NCI-H510A (cell line): ENCODE data around the gene USP12.
"Not testable (repeated sequence)": the region's sequence is repeated elsewhere in the genome, so short reads cannot be mapped to it uniquely, and the experiment has no call there.

Experiments
- DNase-seq: peaks from one replicate; lab custom pipeline; 2025; lab: John Stamatoyannopoulos, UW

USP12 gene

DNA sequence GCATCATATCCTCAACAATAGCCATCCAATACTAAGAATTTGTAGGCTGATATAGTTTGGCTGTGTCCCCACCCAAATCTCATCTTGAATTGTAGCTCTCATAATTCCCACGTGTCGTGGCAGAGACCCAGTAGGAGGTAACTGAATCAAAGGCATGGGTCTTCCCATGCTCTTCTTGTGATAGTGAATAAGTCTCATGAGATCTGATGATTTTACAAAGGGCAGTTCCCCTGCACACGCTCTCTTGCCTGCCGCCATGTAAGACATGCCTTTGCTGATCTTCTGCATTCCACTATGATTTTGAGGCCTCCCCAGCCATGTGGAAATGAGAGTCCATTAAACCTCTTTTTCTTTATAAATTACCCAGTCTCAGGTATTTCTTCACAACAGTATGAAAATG lies 48.2 kb downstream of the USP12 start:
- not testable (repeated sequence) for DNase-seq

DNA sequence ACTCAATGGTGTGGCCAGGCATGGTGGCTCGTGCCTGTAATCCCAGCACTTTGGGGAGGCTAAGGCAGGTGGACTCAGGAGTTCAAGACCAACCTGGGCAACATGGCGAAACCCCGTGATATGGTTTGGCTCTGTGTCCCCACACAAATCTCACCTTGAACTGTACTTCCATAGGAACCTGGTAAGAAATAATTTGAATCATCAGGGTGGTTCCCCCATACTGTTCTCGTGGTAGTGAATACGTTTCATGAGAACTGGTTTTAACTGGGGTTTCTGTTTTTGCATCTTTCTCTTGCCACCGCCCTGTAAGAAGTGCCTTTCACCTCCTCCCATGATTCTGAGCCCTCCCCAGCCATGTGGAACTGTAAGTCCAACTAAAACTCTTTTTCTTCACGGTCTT lies 49.6 kb downstream of the USP12 start:
- DNase-seq, result no peak

DNA sequence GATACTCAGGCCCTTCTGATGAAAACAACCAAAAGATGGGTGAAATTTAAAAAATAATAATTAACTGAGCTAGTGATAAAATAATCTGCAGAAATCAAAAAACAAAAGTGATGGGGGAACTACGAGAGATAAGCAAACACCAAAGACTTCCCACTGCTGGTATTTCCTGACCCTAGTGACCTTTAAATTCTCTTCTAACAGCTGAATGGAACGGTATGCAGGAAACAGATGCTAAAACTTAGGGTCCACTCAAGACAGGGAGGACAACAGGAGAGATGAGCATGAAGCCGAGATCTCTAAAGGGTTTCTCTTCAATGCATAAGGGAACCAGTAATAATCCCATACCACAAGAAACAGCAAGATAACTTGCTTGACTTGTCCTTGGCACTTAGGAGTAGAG lies 50.8 kb downstream of the USP12 start:
- no peak for DNase-seq

DNA sequence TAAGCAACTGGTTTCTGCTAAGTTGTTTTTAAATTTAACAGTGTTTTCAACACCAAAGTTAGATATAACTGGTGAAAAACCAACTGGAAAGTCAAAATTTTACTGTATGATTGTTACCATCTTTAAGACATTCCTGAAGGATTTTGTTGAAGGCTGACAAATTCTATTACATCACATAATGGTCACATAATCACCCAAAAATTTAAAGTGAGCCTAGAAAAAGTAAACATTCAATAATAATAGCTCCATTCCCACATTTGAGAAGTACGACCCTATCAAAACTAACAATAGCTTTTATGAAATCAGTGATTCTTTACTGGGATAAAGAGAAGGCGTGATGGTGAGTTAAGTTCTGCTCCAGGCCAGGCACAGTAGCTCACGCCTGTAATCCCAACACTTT lies 51.6 kb downstream of the USP12 start:
- no peak for DNase-seq

DNA sequence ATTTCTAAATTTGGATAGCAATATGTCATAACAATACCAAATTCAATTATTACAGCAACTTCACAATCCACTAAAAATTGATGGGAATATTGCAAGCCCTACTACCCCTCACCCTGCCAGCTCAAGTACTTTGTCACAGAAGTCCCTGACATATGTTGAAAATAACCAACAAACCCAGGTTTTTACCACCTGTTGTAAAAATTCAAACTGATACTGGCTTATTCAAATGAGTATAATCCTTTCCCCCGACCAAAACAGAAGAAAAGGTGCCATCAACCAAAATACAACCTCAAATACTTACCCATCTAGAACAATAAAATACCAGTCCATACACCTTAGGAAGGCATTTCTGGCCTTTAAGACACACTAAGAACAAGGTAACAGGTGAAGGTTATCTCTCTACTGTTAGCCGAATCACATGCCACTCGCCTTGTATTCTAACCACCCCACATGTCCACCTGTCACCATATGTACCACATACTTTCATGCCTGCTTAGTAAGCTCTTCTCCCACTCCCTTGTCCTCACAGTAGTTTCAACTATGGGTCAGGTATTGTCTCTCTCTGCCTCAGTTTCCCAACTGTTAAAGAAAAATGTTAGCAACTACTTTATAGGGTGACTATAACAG lies 53.1 kb downstream of the USP12 start:
- DNase-seq, result no peak

DNA sequence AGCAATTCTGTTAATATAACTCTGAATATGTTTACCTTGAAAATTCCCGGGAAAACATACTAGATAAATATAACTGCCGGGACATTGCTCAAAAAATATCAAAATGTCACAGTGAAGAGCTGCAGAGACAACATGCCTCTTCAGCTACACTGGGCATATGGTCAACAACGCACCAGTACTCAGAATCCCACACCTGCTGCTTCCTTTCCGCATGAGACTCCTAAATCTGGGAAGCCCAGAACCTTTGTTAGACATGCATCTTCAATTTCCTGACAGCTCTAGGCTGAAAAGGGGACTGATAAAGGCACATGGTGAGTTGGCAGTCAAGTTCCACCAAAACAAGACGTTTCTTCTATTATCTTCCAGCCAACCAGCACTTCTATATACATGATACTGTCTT lies 53.7 kb downstream of the USP12 start:
- DNase-seq, result no peak

DNA sequence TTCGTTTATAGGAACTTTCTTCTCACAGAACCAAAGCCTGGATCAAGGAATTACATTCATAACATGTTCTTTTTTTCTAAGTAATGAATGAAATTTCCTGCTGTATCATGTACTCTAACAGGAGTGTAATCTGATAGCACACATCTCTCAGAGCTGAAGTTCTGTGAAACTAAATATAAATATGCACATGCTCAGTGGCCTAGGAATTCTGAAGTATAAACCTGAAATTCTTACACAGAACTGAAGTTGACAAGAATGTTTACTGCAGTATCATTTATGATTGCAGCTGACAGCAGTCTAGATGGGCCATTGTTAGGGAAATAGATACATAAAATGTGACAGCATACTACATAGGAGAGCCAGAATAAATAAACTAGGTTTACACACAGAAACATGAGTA lies 54.5 kb downstream of the USP12 start:
- no peak for DNase-seq

DNA sequence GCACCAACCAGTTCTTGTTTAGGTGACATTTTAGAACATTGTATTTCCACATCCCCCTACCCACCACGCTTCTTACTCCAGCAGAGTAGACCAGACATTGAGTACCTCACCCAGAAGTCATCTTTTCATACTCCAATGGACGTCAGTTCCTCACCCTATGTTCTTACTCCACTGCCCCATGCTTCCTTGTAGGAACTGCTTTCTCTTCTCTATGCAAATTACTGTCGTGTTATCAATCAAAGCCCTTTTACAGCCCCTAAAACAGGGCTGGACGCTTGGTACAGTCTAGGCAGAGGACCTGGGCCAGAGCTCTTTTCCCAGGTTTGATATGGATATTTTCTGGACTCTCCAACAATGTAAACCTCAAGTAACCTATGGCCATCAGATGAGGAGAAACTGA lies 58.2 kb downstream of the USP12 start:
- no peak for DNase-seq

DNA sequence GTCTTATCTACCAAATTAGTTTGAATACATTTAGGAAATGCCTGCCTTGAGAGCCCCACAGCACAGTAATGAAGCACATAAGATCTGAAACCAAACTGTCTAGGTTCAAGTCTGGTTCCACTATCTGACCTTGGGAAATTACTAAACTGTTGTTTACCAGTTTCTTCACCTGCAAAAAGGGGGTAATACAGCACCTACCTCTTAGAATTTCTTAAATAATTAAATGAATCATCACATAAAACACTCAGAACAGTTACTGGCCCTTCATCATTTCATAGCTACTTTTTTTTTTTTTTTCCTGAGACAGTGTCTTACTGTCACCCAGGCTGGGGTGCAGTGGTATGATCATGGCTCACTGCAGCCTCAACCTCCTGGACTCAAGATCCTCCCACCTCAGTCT lies 59.6 kb downstream of the USP12 start:
- no peak for DNase-seq

DNA sequence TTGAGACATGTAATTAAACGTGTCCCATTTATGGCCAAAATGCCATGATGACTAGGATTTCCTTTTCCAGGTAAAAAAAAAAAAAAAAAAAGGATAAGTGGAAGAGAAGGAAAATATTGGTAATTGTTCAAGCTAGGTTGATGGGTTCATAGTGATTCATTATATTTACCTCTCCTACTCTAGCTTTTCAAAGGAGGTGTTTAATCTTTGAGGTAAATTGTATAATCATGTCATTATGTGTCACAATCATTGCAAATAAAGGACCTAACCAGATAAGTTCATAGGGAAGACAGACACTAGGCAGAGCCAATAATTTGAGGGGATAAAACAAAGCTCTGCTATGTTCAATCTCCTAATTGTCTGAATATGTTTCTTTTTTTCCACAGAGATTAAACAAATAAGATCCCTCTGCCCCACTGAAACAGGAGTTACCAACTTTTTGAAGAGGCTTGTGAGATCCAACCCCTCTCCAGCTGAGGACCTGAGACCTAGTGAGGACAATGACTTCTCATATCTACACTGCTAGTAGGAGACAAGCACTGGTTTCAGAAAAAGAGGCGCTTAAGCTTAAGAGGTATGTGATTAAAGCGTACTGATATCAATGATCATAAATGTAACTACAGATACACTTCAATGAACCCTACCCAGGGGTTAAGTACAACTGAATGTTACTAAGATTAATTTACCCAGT lies 61.4 kb downstream of the USP12 start:
- no peak for DNase-seq

DNA sequence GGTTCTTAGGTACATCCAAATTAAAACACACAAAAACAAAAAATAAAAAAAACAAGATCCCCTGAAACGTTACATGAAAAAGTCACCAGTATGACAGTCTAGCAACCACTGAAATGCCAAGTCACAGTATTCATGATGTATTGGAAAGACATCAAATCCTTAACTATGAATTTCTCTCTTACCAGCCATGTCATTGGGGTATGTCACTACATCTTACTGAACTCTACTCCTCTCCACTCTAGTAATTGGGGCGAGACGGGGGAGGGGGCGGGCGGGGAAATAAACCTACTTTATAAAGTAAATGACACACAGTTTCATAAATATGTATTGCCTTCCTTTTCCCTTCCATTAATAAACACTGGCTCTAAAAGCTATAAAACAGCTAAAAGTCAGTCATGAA lies 65.5 kb downstream of the USP12 start:
- no peak for DNase-seq

DNA sequence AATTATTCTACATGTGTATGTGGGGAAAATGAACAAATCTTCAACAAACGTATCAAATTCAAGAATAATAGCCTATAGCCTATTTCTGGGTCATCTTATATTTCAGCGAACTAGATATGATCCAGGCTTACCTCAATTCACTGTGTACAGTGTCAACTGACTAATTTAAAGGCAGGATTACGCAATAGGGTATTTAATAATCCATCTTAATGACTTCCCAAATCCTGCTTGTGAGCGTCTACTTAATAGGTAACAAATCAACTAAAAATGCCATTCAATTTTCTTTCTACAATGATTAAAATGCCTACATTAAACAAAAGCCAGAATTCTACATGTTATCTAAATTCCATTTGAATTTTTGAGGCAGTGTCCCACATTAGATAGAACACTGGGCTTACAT lies 67.0 kb downstream of the USP12 start:
- no peak for DNase-seq

DNA sequence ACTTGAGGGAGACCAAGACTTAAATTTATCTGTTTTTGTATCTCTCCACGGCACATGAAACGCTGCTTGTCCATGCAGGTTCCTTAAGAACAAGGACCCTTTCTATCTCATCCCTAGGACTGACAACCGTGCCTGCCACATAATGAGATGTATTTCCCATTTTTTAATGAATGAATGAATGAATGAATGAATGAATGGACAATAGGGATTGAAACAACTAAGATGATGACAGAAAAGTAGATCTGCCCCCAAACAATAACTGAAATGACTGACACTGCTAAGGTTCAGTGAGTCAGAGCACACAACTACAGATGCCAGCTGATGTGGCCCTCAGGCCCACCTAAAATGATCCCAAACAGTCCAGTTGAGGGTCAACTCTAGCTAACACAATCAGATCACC lies 69.8 kb downstream of the USP12 start:
- DNase-seq, result no peak

DNA sequence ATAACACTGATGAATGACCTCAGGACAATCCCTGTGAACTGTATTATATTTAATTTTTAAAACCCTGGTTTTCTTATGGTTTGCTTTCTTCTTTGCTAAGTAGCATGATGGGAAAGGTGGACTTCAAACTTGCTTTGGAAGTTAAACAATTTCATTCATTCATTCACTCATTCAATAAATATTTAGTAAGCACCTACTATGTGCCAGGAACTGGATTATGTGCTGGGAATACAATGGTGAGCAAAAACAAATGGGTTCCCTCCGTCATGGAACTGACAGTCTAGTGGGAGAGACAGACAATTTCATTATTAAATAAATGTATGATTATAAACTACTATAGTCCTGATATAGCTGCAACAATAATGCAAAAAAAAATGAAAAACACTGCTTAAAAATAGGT lies 70.3 kb downstream of the USP12 start:
- no peak for DNase-seq

DNA sequence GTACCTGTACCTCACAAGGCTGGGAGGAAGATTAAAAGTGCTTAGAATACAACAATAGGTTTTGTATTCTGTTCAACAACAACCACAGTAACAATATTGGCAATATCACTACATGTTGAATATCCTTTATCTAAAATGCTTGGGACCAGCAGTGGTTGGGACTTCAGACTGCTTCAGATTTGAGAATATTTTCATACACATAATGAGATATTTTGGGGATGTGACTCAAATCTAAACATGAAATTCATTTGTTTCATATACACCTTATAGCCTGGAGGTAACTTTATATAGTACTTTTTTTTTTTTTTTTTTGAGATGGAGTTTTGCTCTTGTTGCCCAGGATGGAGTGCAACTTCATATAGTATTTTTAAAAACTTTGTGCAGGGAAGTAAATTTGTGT lies 73.9 kb downstream of the USP12 start:
- no peak for DNase-seq

DNA sequence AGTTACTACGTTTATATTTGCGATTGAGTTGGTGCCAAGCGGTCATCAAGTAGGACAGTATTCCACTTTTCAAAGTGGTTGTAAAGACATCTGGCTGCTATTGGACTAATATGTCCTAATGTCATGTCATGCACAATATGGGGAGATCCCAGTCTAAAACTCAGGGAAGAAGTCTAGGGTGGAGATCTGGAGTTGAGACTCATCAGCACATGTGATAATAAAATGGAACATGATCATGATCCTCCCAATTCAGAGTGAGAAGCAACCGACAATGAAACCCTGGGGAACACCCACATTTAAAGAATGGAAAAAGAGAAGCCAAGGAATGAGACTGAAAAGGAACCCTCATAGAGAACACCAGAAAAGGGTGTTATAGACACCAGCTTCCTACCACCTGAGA lies 80.2 kb downstream of the USP12 start:
- no peak for DNase-seq

DNA sequence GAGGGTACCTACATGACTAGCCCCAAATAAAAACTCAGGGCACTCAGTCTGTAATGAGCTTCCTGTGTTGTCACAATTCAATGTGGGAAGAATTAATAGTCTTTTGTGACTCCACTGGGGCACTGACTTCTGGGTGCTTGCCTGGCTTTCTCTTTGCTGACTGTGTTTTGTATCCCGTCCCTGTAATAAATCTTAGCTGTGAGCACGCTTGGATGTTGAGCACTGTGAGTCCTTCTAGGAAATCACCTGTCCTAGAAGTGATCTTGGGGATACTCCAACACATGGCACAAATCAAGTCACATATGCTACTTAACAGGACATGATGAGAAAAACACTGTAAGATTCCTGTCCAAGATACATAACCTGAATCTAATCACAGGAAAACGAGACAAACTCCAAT lies 83.0 kb downstream of the USP12 start:
- no peak for DNase-seq

DNA sequence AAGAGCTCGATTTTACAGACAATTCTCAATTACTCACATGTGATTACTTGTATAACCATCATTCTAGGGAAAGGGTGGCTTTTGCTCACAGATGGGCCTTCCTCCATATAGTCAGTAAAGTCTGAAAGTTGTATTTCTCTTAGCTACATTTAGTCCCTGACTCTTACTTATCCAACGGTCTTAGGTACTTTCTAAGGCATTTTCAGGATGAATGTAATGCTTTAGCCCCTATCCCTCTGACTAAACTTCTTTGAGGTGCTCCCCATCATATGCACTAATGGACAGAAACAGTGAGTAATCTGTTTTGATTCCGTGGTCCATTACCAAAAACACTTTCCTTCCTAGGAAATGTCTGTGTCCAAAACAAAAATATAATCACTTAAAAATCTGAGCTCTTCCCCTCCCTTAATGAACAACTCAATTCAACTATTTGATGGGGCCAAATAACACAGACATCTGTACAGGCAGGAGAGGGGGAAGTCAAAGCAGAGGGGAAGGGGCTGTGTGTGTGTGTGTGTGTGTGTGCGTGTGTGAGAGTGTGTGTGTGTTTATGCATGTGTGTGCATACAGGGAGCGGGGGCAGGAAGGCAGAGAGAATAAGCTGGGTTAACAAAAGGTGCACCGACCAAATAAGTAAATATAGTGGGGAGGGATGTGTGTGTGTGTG lies 84.9 kb downstream of the USP12 start:
- no peak for DNase-seq

DNA sequence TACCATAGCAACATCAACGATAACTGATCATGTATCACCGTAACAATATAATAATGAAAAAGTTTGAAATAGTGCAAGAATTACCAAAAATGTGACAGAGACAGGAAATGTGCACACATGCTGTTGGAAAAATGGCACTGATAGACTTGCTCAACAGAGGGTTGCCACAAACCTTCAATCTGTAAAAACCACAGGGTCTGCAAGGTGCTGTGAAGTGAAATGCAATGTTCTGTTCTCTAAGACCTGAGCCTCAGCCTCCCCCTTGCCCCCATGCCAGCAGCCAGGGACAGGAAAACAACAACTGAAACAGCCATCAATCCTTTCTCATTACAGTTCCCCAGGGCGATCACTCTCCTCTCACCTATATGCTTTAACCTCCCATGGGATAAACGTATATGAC lies 88.4 kb downstream of the USP12 start:
- DNase-seq, result no peak

DNA sequence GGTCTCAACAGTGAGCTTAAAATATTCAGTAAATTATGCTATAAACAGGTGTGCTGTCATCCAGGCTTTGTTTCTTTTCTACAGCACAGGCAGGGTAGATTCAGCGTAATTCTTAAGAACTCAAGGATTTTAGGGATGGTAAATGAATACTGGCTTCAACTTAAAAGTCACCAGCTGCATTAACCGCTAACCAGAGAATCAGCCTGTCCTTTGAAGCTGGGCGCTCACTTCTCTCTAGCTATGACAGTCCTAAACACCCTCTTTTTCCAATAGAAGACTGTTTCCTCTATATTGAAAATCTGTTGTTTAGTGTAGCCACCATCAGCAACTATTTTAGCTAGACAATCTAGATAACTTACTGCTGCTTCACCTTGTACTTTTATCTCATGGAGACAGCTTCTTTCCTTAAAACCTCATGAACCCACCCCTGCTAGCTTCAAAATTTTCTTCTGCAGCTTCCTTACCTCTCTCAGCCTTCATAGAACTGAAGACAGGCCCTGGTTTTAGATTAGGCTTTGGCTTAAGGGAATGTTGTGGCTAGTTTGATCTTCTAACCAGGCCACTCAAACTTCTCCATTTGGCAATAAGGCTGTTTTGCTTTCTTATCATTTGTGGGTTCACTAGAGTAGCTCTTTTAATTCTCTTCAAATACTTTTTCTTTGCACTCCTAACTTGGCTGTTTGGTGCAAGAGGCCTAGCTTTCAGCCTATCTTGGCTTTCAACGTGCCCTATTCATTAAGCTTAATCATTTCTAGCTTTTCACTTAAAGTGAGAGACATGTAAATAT lies 89.5 kb downstream of the USP12 start:
- DNase-seq, result no peak

DNA sequence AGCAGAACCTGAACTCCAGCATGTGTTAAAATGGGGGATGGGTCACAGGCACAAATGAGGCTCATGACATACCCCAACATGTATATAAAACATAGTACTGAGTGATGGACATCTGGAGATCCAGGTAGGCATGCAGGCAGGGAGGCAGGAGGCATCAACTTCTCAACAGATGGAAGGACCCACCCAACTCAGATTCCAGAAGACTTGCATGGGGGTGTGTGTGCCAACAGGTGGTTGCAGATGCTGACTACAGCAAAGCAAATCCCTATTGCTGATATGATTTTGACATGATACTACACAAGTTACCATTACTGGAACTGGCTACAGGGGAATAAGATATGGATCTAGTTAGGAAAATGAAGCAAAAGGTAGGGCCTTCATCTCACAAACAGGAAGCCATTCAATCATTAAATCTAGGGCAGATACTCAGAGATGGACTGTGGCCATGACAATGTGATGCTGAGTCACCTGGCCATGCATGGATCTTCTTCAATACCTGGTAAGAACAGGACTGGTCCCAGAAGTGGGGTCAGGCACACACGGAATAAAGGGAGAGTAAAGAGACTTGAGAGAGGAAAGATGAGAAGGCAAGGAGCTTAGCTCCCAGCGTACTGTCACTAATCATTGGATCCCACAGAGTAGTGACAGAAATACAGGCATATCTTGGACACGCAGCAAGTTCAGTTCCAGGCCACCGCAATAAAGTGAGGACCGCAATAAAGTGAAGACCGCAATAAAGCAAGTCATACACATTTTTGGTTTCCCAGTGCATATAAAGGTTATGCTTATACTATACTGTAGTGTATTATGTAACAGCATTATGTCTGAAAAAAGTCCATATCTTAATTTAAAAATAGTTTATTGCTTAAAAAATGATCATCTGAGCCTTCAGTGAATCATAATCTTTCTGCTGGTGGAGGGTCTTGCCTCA lies 91.3 kb downstream of the USP12 start:
- DNase-seq, result no peak
